IPS-20b (cell line): ENCODE results near the gene CLDND1.
"Not testable (repeated sequence)": the region's sequence is repeated elsewhere in the genome, so short reads cannot be mapped to it uniquely, and the experiment has no call there.

Source experiments
- H3K27ac ChIP-seq: one replicate; pipeline ENCODE4 v1.5.1; 2013; ENCODE audit warnings: low read length
- H3K27me3 ChIP-seq: 2 replicates; pipeline ENCODE4 v1.6.1; 2013; ENCODE audit warnings: mild to moderate bottlenecking, low read length, inconsistent platforms; ENCODE audit not compliant: insufficient read depth
- H3K36me3 ChIP-seq: 2 replicates; pipeline ENCODE4 v1.6.1; 2013; ENCODE audit warnings: low read depth, mild to moderate bottlenecking, inconsistent platforms, low read length, moderate library complexity; ENCODE audit not compliant: insufficient read depth
- H3K4me1 ChIP-seq: 2 replicates; pipeline ENCODE4 v1.6.1; 2013; ENCODE audit warnings: mild to moderate bottlenecking, control low read depth, inconsistent platforms, low read length, moderate library complexity; ENCODE audit not compliant: insufficient read depth
- H3K4me3 ChIP-seq: 2 replicates; pipeline ENCODE4 v1.5.1; 2013; ENCODE audit warnings: mild to moderate bottlenecking, low read length, inconsistent platforms
- H3K9ac ChIP-seq: 2 replicates; pipeline ENCODE4 v1.6.1; 2013; ENCODE audit warnings: low read depth, mild to moderate bottlenecking, inconsistent platforms, low read length, moderate library complexity
- H3K9me3 ChIP-seq: 2 replicates; pipeline ENCODE4 v1.6.1; 2013; ENCODE audit warnings: mild to moderate bottlenecking, low read depth, low read length, inconsistent platforms; ENCODE audit not compliant: insufficient read depth

CLDND1 gene

DNA sequence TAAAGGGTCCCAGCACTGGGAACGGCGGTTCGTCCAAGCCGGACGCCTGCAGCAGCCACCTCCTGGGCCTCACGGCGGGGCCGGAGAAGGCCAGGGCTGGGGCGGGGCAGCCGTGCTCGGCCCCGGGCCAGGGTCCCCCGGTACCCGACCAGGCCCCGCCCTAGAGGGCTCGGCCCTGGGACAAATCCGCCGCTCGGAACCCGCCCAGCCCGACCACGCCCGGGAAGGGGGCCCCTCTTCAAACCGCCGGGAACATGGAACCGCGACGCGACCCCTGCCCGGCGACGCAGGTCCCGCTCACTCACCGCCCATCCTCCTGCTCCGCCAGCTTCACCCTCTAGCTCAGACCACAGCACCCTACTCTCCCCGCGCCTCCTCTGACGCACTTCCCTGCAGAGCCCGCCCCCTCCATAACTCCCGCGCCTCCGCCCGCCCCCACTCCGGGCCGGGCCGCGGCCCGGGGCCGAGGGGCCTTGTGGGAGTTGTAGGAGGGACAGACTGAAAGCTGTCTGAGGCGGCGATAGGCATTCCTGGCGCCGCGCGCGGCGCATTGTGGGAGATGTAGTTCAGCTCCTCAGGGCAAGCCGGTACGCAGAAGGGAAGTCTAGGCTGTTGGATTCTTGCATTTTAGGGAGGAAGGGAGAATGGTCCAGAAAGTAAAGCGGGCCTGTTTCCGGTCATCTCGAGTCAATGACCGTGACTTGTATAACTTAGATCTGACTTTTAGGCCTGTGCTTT, at the start of gene CLDND1:
Gene CLDND1, minus strand, starts transcription at position 359 of the 738 bp plus-strand sequence. CDS start 1,478 bp downstream, outside the sequence.
- Histone ChIP-seq H3K9me3 (no peaks in the 10 kb centered on the region), H3K36me3 (peaks cover 35% of the 10 kb centered on the region), H3K4me3 (peak within 1 kb of the TSS; percentile 88), H3K4me1 (peaks cover 4% of the 10 kb centered on the region), H3K27me3 (no peaks in the 10 kb centered on the region), H3K27ac (peak within 1 kb of the TSS; percentile 93), H3K9ac (peak within 1 kb of the TSS; percentile 92)

DNA sequence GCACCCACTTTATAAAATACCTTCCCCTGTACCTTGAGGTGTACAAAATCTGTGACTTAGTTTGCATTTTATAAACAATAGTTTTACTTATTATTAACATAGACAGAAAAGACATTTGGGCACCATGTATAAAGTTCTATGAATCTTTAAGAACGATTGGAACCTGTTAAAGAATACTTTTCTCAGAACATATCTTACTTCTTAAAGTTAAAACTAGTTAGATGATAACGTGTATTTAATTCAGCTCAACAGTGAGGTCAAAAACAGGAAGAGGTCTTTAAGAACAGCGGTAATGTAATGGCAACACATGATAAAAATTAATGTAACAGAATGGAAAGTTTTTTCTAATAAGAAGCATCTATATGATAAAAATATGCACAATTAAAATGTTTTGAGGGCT, 45.7 kb upstream of the CLDND1 start:
- H3K4me3 ChIP-seq, result no peak overlapping the region
- H3K9ac ChIP-seq, result no peak overlapping the region
- no peaks in the 10 kb centered on the region for H3K9me3 ChIP-seq
- no peaks in the 10 kb centered on the region for H3K36me3 ChIP-seq
- H3K27ac ChIP-seq, result no peak overlapping the region
- 0 out of 2 replicates have a peak, but pooled peaks cover 3% of the 10 kb centered on the region for H3K4me1 ChIP-seq
- H3K27me3 ChIP-seq, result no peaks in the 10 kb centered on the region

DNA sequence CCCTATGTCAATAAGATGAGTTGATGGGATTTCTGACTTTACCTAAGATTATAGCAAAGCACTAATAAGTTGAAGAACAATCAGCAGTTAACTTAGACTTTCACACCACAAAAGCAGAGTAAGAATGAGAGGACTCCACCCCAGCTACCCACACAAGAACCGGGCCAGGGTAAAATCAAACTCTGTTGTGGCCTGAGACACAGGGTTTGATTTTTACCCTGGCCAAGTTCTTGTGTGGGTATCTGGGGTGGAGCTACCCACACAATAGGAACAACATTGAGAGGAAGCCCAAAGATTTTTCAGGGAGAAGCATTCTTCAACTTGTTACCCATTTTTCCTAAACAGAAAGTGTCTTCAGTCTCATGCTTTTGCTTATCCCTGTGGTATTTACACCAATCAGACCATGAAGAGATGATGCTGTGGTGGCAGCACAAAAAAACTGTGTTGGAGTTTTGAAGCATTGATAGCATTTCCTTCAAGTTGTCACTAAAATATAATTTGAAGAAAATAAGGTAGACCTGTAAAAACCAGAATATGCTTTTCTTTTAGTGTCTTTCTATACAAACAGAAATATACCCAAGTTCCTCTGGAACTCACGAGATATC, 45.1 kb upstream of the CLDND1 start:
- no peaks in the 10 kb centered on the region for H3K9me3 ChIP-seq
- no peak overlapping the region for H3K4me3 ChIP-seq
- no peak overlapping the region for H3K9ac ChIP-seq
- H3K27ac ChIP-seq, result no peak overlapping the region
- H3K36me3 ChIP-seq, result no peaks in the 10 kb centered on the region
- H3K27me3 ChIP-seq, result no peaks in the 10 kb centered on the region
- no peaks in the 10 kb centered on the region for H3K4me1 ChIP-seq

DNA sequence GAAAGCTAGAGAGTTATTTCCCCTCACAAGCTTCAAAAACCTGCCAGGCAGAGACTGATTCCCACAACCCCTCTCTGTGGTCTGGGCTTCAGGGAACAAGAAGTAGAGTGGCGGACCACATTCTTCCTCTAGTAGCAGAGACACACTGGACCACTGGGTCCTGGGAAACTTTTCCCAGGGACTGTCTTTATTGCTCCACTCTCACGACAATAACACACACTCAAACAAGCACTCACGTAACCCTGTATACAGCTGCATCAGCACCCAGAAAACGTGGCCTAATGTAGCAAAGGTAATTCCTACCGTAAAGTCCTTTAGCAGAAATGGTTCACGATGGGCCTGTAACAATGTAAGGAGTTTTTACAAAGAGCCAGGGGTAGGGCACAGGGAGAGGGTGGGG, 43.1 kb upstream of the CLDND1 start:
- no peak overlapping the region for H3K27ac ChIP-seq
- no peaks in the 10 kb centered on the region for H3K27me3 ChIP-seq
- no peaks in the 10 kb centered on the region for H3K4me1 ChIP-seq
- no peaks in the 10 kb centered on the region for H3K9me3 ChIP-seq
- no peaks in the 10 kb centered on the region for H3K36me3 ChIP-seq
- no peak overlapping the region for H3K9ac ChIP-seq
- H3K4me3 ChIP-seq, result no peak overlapping the region

DNA sequence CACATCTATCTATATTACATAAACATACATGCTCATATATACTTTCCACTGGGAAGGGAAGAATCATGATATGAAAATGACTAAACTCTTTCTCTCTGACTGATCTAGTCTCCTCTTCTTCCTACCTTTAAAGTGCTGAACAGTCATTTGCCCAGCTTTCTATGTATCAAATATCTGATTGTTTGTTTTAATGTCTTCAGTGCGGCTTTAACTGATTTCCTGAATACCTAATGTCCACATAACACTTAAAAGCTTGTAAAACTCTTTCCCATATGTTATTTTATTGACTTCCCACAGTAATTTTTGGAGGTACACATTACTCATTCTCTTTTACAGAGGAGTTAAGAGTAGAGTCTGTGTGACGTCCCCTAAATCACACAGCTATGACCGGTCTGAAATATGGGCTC, 42.5 kb upstream of the CLDND1 start:
- Histone ChIP-seq H3K27me3 (no peaks in the 10 kb centered on the region), H3K36me3 (no peaks in the 10 kb centered on the region), H3K4me3 (no peak overlapping the region), H3K4me1 (no peaks in the 10 kb centered on the region), H3K9ac (no peak overlapping the region), H3K27ac (no peak overlapping the region), H3K9me3 (no peaks in the 10 kb centered on the region)

DNA sequence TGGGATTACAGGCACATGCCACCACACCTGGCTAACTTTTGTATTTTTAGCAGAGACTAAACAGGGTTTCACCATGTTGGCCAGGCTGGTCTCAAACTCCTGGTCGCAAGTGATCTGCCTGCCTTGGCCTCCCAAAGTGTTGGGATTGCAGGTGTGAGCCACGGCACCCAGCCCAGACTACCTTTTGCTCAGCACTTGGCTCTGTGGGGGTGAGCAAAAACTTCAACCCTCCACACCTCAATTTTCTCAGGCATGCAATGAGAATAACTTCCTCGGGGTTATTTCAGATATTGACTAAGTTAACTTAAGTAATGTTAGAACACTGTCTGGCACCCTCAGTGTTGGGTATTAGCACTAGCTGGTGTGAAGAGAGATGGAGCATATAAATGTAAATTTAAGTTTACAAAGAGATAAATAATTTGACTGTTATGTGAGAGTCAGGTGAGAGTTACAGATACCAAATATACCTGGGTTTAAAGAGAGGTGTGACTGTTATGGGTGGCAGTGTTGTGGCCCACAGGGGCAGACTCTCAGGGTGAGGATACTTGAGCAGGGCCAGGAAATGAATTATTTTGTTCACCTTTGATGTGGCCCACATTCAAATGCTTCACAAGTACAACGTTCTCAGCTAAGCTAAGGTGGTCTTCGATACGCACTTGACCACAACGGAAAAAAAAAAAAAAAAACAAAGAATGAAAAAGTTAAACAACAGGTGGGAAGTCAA, 41.7 kb upstream of the CLDND1 start:
- H3K27me3 ChIP-seq, result no peaks in the 10 kb centered on the region
- H3K27ac ChIP-seq, result no peak overlapping the region
- H3K4me1 ChIP-seq, result no peaks in the 10 kb centered on the region
- no peak overlapping the region for H3K4me3 ChIP-seq
- H3K9me3 ChIP-seq, result no peaks in the 10 kb centered on the region
- H3K36me3 ChIP-seq, result no peaks in the 10 kb centered on the region
- H3K9ac ChIP-seq, result no peak overlapping the region

DNA sequence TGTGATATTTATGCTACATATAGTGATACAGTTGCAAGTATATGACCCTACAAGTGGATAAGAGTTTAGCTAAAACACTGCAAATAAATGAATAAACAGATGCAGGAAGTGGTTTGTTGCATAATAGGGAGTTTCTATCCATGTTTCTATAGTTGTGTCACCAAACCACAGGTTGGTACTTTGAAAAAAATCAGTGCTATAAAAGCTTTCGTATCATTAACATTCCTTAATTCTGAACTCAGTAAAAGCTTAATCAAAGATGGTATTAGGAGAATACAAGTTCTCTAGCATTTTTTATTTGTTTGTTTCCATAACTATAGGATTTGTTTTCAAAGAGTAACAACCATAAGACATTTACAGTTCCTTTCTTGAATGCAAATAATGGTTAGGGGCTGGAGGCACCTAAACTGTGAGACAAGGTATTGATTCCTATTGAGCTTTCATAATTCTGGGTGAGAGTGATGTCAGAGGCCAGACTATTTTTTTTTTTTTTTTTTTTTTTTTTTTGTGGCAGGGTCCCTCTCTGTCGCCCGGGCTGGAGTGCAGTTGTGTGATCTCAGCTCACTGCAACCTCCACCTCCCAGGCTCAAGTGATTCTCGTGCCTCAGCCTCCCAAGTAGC, 41.1 kb upstream of the CLDND1 start:
- Histone ChIP-seq H3K27me3 (no peaks in the 10 kb centered on the region), H3K9me3 (no peaks in the 10 kb centered on the region), H3K36me3 (no peaks in the 10 kb centered on the region), H3K4me1 (no peaks in the 10 kb centered on the region), H3K27ac (no peak overlapping the region), H3K4me3 (no peak overlapping the region), H3K9ac (no peak overlapping the region)

DNA sequence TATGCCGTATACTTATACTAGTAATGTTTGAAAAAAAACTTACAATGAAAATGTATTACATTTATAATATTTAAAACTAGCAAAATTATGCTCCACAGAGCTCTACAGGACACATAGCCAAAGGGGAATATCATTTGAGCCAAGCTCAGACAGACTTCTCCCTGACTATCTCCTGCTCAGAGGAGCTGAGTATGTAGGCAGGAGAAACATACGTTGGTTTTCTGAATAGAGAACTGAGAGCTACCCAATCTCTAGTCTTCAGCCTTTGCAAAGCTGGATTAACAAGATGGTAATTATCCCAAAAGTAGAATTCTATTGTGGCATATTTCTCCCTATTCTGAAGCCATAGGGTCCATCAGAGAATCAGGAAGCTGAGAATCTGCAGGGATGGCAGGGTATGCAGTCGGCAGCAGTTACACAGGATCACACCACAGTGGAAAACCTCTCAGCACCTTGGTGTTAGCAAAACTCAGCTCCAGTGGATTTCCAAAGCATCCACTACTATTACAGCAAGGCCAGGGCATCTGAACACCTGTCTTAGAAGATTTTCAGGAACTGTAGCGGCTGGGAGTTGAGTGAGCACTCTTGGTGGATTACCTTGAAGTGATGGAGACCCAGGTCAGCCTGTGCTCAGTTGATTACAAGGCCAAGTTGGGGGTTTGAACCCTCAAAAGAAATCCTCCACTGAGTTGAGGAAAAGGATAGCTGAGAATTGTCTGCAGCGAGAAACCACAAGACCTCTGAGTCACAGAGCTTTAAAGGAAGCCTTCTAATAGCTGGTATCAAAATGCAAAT, 39.2 kb upstream of the CLDND1 start:
- no peak overlapping the region for H3K9ac ChIP-seq
- no peaks in the 10 kb centered on the region for H3K36me3 ChIP-seq
- no peak overlapping the region for H3K4me3 ChIP-seq
- H3K27me3 ChIP-seq, result no peaks in the 10 kb centered on the region
- no peaks in the 10 kb centered on the region for H3K4me1 ChIP-seq
- H3K9me3 ChIP-seq, result no peaks in the 10 kb centered on the region
- H3K27ac ChIP-seq, result no peak overlapping the region

DNA sequence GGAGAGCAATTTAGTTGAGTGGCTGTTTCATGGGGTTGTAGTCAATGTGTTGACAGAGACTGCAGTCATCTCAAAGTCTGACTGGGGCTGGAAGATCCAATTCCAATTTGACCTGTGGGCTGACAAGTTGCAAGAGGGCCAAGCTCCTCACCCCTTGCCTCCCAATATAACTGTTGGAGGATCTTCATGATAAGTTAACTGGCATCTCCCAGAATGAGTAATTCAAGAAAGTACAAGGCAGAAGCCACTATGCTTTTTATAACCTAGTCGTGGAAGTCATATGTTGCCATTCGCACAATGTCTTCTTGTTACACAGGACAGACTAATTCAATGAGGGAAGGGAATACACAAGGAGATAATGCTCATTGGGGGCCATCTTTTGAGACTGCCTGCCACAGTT, 38.2 kb upstream of the CLDND1 start:
- Histone ChIP-seq H3K27ac (no peak overlapping the region), H3K27me3 (no peaks in the 10 kb centered on the region), H3K9me3 (no peaks in the 10 kb centered on the region), H3K4me3 (no peak overlapping the region), H3K9ac (no peak overlapping the region), H3K4me1 (no peaks in the 10 kb centered on the region), H3K36me3 (no peaks in the 10 kb centered on the region)

DNA sequence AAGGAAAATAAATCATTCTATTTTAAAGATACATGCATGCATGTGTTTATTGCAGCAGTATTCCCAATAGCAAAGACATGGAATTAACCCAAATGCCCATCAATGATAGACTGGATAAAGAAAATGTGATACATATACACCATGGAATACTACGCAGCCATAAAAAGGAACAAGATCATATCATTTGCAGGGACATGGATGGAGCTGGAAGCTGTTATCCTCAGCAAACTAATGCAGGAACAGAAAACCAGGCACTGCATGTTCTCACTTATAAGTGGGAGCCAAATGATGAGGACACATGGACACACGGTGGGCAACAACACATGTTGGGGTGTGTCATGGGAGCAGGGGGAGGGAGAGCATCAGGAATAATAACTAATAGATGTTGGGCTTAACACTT, 37.1 kb upstream of the CLDND1 start:
- not testable (repeated sequence) for H3K9me3 ChIP-seq, H3K27me3 ChIP-seq, H3K4me3 ChIP-seq, H3K4me1 ChIP-seq, H3K36me3 ChIP-seq, H3K27ac ChIP-seq, H3K9ac ChIP-seq

DNA sequence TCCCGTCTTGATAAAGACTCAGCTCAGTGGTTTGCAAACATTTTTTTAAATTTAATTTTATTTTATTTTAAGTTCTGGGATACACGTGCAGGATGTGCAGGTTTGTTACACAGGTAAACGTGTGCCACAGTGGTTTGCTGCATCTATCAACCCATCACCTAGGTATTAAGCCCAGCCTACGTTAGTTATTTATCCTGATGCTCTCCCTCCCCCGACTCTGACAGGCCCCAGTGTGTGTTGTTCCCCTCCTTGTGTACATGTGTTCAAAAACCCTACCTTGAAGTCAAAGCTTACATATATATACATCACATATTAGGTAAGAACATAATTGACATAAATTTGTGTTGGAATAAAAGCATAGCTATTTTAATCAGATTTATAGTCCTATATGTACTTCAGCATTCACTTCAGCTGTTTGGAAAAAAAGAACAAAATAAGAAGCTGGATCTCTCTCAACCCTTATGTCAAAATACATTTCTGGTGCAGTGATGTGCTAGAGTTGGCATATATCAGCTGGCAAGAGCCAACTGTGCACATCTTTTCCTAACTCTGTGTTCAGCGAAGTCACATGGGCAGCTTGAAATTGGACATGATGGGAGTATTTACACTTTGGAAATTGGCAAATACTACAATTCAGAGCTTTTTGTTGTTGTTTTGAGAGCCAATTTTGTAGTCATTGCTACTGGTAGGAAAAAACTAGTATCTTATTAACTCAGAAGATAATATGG, 35.6 kb upstream of the CLDND1 start:
- Histone ChIP-seq H3K4me3 (no peak overlapping the region), H3K36me3 (no peaks in the 10 kb centered on the region), H3K9ac (no peak overlapping the region), H3K27me3 (no peaks in the 10 kb centered on the region), H3K9me3 (no peaks in the 10 kb centered on the region), H3K27ac (no peak overlapping the region), H3K4me1 (no peaks in the 10 kb centered on the region)
